GM21423 (cell line): Measurements from ENCODE around the gene ZC3H8.
A peak's percentile ranks its signal among the peaks of the same experiment; 100 is the strongest.
"Not testable (repeated sequence)": the region's sequence is repeated elsewhere in the genome, so short reads cannot be mapped to it uniquely, and the experiment has no call there.

Source experiments
- ATAC-seq: cut with Tn5 transposase; IDR thresholded peaks from one replicate; pipeline ENCODE4 v1.9.1; 2021; ENCODE audit warnings: mild to moderate bottlenecking, moderate library complexity; ENCODE audit not compliant: unreplicated experiment

Gene ZC3H8

DNA sequence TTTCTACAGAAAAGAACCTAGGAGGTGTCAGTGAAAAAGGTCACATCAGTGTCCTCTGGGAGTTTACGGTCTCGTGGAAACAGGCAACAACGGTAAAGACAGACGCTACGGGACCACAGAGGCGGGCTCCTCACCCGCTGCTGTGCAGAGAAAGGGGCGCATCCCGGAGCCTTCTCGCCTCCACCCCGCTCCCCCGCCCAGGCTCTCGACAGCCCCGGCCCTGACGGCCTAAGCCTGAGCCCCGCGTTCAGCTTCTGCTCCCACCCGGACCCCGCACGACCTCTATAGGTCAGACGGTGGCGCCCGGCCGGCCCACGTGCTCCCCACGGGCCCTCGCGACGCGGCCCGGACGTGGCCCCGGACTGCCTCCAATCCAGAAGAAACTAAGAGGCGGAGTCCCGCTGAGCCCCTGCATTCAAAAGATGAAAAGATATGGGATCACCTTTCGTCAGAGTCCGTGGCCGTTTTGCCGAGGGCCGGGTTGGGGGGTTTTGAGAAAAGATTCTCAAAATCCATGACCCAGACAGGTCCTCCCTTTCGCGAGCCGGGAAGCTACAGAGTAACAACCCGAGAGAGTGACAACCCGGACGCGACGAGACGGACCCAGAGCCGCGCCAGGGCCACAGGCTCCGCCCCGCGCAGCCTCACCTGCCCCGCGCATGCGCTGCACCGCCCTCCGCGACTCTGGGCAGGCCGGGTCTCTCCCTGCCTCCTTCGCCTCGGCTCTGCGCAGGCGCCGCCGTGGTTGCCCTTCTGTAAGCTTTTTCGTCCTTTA, at the start of gene ZC3H8:
Gene ZC3H8 (minus strand): TSS at position 577 of the 775 bp plus-strand sequence. CDS start 61 bp downstream, at position 516.
- peak; percentile 91 for ATAC-seq

DNA sequence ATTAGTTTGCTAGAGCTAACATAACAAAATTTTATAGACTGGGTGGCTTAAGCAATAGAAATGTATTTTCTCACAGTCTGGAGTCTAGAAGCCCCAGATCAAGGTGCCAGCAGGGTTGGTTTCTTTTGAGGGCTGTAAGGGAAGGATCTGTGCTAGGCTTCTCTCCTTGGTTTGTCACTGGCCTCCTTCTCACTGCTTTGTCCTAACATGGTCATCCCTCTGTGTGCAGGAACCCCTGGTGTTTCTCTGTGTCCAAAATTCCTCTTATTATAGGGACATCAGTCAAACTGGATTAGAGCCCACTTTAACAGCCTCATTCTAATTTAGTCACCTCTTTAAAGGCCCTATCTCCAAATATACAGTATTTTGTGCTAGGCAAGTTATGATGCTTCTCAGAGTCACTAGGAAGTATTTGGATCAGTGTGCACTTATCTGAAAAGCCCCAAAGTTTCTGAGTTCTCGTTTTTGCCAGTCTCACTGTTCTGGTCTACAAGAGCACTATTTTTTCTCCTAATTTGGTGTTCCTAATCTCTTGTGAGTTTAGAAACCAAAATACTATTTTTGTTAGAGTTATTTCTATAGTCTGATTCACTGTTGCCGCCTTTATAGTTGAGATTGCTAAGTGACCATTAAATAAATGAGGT, 49.6 kb upstream of the ZC3H8 start:
- no peak for ATAC-seq

DNA sequence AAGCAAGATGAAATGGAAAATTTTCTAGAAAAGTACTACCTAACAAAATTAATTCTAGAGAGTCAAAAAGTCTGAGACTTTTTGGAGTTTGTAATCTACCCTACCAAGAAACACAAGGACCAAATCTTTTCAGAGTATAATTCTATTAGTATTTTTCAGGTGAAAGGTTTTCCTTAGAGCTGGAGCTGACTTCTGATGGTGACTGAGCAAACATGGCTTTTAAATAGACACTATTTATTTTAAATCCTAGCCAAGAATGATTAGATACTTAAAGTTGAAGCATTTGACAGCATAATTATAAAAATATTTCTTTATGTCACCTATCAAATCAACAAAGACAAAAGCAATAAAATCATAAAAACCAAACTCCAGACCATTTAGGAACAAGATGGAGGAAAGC, 47.1 kb upstream of the ZC3H8 start:
- no peak for ATAC-seq

DNA sequence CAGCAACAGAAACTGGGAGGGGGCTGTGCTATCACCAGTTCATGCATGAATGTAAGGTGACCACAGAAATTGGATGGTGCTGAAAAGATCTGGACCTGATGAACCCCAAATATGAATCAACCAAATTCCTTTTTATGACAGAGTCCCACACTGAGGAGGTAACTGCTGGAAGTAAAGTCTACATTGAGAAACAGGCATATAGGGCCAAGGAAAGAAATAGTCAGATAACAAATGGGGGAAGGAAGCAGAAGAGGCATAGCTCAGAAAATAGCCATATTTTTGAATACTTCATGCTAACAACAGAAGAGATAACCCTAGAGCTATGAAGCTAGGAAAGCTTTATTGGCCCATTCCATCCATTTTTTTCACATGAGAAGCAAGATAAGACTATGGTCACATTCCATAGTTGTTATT, 46.3 kb upstream of the ZC3H8 start:
- no peak for ATAC-seq

DNA sequence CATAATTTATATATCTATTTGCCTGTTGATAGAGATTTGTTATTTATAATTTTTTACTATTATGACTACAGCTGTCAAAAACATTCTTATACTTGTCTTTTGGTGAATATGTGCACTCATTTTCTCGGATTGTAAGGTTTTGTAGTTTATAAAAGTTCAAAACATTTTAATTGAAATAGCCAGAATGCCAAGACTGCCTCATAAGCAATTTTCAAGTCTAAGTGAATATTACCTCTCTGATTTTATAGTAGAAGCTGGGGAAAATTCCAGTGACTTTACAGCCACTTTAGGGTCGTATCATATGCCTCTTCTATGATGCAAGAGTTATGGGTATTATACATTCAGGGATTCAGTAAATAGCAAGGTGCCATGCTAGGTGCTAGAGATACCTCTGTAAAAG, 41.6 kb upstream of the ZC3H8 start:
- ATAC-seq = no peak

DNA sequence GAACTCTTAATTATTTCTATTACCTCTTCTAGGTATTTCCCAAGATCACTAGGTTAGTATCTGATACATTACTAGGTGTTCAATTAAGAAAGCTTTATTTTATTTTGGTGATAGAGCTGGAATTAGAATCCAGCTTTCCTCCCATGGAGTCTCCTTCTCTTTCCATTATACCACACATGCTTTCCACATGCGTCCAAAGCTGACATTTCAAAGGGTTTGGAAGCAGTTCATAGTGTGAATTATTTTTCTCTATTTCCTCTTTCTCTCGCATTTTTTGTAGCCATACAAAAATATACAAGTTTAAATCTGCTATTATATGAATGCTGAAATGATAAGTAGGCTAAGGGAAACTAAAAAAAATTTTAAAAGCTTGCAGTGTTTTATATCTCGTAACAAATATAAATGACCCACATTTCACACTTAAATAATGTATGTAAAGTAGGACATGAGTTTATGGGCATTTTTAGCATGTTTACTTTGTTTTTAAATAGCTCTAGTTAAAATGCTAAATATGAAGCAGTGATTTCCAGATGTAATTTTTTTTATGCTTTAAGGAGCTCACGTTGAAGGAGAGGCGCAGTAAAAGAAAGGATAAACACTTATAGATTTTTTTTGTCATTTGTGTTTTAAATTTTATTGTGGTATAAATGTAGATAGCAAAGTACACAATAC, 40.7 kb upstream of the ZC3H8 start:
- ATAC-seq = no peak

DNA sequence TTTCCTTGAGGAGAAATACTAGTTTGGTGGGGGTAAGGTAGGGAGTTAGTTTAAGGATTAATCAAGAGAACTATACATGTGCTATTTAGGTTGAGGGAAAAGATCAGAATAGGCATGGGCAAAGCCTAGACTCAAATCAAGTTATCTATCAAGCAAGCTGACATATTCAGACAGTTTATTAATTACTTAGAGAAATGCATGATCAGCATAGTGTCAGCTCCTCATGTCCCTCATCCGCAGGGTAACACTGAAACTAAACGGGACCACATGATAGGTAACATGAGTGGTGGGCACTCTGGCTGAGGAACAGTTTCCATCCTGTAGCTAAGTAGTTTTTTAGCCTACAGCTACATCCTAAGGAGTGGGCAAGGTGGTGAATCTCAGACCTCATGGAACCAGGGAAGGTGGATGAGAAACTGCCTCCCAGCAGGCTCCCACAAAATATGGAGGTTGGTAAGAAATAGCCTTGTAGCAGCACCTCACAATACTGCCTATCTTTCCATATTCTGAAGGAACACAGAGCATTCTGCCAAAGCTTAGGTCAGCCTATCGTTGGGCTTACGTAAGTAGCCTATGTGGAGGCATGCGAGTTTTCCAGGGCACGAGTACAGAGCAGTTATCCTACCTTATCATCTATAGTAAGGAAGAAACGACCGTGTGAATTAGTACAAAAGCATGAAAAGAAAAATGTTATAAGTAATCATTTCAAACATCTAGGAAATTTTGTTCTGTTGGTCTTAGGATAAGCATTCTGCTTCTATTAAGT, 39.0 kb upstream of the ZC3H8 start:
- no peak for ATAC-seq

DNA sequence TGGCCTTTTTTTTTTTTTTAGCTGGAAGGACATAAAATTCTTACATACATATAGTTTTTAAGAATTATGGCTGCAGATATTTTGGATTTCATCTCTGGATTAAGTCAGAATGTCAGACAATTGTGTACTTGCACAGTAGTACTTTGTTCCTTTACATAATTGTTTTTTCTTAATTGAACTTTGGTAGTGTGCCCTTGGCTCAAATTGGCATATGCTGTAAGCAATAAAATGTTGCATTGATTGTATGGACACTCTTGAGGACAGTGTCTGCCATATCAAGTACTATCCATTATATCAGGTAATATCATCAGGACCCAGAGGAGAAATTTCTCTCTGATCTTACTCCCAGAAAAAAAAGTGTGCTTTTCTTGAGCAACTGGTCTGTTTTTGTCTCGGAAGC, 35.8 kb upstream of the ZC3H8 start:
- ATAC-seq = no peak

DNA sequence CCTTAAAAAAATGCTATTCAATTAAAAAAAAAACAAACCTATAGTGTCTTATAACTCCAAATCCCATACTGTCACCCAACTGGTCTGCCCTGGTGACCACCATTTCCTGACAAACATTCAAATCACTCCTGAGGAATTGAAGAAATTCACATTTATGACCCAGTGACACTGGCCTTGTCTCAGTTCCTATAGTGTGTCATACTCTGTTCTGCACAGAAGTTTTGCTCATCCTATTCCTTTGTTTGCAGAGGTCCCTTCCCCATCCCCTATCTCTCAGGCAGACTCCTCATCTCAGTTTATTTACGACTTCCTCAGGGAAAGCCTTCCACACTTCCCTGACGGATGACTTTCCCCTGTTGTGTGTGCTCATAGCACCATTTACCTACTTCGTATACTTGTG, 35.2 kb upstream of the ZC3H8 start:
- no peak for ATAC-seq

DNA sequence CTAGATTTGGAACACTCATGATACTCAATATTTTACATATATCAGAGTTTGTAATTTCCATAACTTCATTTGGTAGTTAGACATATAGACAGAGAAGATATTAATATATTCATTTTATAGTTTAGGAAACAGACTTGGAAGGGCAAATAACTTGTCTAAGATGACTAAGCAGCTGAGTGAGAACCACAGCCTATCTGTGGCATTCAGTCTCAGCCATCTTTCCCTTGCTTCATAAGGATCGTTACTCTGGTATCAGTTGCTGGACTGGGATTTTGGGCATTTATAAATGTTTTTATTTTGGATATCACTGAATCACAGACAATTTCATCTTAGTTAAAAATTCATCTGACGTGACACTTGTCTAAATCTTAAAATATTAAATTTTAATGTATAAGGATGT, 28.7 kb upstream of the ZC3H8 start:
- not testable (repeated sequence) for ATAC-seq

DNA sequence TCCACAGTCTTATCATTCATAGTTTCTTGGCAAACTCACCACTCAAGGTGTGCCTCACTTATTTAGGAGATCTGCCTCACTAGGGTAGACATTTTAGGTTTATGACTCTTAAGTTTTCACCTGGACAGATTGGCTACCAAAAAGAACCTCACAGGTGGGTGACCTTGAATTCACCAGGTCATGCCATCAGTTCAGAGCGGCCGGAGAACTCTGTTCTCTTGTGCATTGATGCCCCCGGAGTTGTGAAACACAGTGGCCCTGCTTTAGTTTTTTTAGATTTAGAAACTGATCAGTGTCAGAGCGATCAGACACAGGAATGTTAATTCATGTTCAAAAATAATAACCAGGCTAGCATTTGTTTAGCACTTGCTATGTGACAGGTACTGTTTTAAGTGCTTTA, 27.2 kb upstream of the ZC3H8 start:
- not testable (repeated sequence) for ATAC-seq

DNA sequence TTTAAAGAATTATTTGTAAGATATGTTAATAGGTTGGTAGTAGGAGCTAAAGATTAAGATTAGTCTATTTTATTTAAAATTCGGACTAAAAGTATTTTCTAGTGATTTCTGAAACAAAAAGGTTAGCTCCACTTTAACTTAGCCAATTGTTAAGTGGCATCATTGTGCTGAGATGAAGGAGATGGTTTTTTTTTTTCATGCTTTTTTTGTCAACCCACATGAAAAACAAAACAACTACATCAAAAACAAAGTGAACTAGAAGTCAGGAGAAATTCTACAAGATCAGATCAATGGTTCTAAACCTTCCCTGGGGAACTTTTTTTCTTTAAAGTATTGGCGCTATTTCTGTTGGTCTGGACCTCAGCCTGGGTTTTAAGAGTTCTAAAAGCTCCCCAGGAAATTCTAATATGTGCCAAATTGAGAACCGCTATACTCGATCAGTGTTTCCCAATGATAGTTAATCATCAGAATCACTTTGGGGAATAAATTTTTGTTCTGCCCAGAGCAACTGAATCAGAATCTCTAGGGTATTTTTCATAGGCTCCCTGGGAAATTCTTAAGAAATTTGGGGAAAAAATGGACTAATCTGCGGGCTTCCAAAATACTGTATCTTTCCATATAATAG, 22.9 kb upstream of the ZC3H8 start:
- no peak for ATAC-seq

DNA sequence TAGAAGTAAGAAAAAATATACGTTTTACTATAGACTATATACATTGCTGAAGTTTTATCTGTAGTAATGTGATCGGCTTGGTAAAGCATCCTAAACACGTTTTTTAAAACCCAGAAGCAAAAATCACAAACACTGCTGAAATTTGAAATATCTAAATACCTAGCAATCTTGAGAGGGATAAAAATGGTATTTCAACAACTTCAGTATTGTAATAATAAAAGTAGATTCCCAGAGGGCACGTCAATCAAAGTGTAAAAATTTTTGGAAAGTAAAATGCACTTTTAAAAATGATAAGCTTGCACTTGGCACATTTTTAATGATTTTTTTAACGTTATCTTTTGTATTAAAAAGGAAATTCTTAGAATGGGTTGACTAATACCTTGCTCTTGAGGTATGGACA, 22.1 kb upstream of the ZC3H8 start:
- no peak for ATAC-seq

DNA sequence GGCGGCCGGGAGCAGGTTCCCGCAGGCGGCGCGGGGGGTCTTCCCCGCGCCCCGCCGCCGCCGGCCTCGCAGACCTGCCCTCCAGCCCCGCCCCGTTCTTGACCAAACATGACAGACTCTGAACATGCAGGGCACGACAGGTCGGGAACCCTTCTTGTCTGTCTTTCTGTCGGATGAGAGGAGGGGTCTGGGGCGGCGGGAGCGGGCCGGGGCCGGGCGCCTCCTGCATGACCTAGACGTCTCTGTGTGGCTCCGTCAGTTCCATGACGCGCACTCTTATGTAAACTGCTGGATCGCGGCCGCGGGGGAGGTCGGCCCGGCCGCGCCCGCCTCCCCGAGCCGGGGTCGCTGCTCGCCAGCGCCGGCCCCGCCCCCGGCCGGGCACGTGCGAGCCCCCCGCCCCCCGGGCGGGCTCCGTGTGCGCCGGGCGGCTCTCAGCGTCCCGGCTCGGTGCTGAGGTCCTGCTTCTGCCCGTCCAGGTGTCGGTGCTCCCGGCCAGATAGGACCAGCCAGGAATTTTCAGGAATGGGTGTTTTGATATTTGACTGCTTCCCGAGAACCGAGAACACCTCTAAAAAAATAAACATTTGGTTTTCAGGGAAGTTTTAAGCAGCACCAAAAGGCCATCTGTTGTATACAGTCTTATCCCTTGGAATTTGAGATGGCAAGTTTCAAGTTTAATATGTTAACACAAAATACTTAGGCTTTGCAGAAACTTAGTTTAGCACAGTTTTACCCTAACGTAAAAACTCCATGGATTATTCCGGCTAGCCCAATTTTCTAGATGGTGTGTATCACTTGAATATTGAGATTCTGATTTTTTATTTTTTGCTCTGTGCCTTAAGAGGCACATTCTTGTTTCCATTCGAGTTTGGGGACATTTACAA, 21.3 kb upstream of the ZC3H8 start:
- peak; percentile 42 for ATAC-seq

DNA sequence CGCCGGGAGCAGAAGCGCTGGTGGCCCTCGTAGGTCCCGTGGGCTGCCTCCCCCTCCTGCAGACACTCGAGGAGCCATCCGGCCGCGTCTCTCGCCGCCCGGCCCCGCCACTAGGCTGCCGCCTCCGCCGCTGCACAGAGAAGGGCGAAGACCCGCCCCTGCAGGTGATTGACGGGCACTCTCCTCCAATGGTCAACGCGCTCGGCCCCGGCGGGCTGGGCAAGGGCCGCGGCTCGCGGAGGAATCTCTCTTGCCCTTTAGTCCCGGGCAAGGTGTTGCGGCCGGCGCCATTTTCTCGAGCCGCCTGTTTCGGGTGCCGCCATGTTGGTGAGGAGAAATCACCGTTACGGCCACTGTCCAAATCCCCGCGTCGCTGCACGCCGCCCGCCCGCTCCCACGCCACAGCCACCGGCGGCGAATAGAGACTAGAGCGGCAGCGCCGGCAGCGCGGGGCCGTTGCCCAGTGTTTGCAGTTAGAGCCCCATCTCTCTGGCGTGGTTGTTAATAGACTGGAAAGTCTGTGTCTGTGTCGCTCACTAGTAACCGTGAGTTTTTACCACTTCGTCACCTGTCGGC, 20.6 kb upstream of the ZC3H8 start, which contains the start of gene ZC3H6:
Gene ZC3H6 (plus strand): TSS at position 287 of the 576 bp plus-strand sequence. CDS start 398 bp downstream, outside the sequence.
- ATAC-seq = peak; percentile 96

DNA sequence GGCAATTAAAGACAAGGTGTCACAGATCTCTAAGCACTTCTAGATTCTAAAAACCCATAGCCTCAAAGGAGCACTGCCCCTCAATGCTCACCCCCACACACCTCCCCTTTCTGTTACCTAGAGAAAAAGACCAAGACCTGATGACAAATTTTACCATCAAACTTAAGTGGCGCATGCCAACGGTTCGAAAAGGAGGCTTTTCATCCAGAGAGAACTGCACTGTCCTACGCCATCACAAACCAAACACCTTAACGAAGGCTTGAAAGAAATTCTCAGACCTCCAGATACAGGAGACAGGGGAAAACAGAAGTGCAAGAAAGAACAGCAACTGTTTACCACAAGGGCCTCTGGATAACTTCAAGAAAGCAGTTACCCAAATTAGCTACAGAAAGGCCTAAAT, 18.5 kb upstream of the ZC3H8 start:
- ATAC-seq = no peak

DNA sequence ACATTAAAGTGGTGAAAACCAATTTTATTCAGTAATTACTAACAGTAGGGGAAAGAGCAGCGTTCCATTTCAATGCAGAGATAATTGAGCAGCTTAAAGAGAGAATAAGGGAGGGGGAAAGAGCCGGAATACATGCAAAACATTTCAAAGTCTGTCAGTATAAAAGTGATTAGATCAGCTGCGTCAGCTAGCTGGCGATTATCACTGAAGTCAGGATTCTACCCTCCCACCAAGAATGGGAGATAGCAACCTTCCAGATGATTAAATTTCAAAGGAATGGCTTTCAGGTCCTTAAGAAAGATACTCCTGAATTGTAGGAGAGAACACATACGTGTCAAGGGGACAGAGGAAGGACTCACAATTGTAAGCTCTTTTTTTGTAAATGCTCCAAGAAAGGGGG, 17.8 kb upstream of the ZC3H8 start:
- ATAC-seq = no peak

DNA sequence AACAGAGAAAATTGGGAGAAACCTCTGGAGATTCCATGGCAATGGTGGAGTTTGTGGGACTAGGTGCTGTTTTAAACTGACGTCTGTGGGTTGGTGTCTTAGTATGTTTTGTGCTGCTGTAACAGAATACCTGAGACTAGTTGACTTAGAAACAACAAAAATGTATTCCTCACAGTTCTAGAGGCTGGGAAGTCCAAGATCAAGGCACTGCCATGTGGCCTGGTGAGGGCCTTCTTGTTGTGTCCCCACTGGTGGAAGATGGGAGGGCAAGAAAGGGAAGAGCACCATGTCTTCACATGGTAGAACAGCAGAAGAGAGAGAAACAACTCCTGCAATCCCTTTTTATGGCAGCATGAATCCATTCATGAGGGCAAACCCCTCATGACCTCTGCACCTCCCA, 13.7 kb upstream of the ZC3H8 start:
- no peak for ATAC-seq

DNA sequence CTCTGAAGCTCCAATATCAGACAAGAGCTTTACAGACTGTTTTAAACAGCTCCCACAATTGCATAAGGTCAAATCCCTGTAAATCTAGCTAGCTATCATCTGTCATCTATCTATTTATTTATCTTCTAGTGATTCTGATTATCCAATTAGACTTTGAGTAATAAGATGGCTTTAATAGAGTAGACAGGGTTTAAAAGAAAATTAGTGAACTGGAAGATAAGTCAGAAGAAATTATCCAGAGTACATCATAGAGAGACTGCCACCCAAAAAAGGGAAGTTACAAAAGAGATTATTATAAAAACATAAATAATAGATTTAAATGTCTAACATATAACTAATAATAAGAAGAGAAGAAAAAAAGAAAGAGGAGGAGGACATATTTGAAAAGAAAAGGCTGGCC, 8.0 kb upstream of the ZC3H8 start:
- no peak for ATAC-seq

DNA sequence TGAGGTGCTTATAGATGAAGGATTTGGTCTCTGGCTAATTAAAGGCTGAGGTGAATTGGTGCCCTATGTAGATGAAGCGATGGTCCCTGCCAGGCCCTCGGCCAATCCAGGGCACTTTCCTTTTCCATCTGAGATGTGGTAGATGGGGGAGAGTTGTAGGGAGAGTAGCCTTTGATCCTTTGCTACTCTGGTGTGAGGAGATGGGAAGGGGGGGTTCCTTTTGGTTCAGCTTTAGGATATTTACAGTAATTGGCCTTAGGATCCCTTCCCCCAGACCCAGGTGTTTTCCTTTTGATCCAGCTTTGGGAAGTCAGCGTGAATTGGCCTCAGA, 5.4 kb upstream of the ZC3H8 start:
- ATAC-seq = no peak
